SK-N-SH (cell line): ENCODE data around the gene KANK3. TPM values are rescaled to one million over a fixed set of nuclear protein-coding genes. Genes with fewer than 3 reads are reported as not detected.
"Not testable (repeated sequence)": the region's sequence is repeated elsewhere in the genome, so short reads cannot be mapped to it uniquely, and the experiment has no call there.

Experiments used
- CTCF ChIA-PET: fragments of 300-600, 350-600 bp; formaldehyde crosslinking; extraction: SDS; loops from one replicate; lab custom pipeline; 2021; lab: Yijun Ruan, JAX
- POLR2A ChIA-PET: fragments of 350-600 bp; sonication (Branson Sonifier 250); formaldehyde crosslinking; extraction: SDS; loops from one replicate; lab custom pipeline; 2020; ENCODE audit warnings: antibody characterized with exemption, inconsistent platforms; lab: Yijun Ruan, JAX
- DNase-seq: peaks from one replicate; pipeline ENCODE4 v3.0.0; 2012
- H2AFZ ChIP-seq: fragments of 200-600 bp; sonication (generic); 2 replicates; pipeline ENCODE4 v1.8.1; 2016; ENCODE audit warnings: antibody characterized with exemption, mild to moderate bottlenecking, low read depth
- H3F3A ChIP-seq: fragments of 200-600 bp; sonication (generic); replicated peaks from 2 replicates; pipeline ENCODE3; 2016; ENCODE audit warnings: antibody characterized with exemption, mild to moderate bottlenecking; ENCODE audit not compliant: insufficient read depth
- H3K27ac ChIP-seq, 2 experiments: fragments of 200-500 bp in 1 of 2; fragments of 200-600 bp in 1 of 2; sonication (Bioruptor generic) in 1 of 2; sonication (generic), shearing (Covaris generic) in 1 of 2; 2 replicates each; pipeline versions ENCODE4 v1.5.1 to v1.6.1; 2014 to 2016; ENCODE audit warnings: low read depth in 2 of 2, inconsistent platforms in 1 of 2, low read length in 1 of 2, mild to moderate bottlenecking in 1 of 2, mixed read lengths in 1 of 2
- H3K27me3 ChIP-seq: fragments of 200-600 bp; sonication (generic), shearing (Covaris generic); 2 replicates; pipeline ENCODE4 v1.6.1; 2016; ENCODE audit warnings: mixed run types; ENCODE audit not compliant: insufficient read depth
- H3K36me3 ChIP-seq, 2 experiments: fragments of 200-500 bp in 1 of 2; fragments of 200-600 bp in 1 of 2; sonication (Bioruptor generic) in 1 of 2; sonication (generic) in 1 of 2; replicated peaks in 1 of 2; 2 replicates each; pipeline versions ENCODE3 to v1.5.1; 2014 to 2016; ENCODE audit warnings: low read length in 1 of 2, mild to moderate bottlenecking in 1 of 2; ENCODE audit not compliant: insufficient read depth in 2 of 2, control insufficient read depth in 1 of 2
- H3K4me1 ChIP-seq, 2 experiments: fragments of 200-500 bp in 1 of 2; fragments of 200-600 bp in 1 of 2; sonication (Bioruptor generic) in 1 of 2; sonication (generic), shearing (Covaris generic) in 1 of 2; 2 replicates each; pipeline versions ENCODE4 v1.5.1 to v1.6.1; 2014 to 2016; ENCODE audit warnings: low read depth in 1 of 2, low read length in 1 of 2, mixed run types in 1 of 2; ENCODE audit not compliant: insufficient read depth in 2 of 2, control insufficient read depth in 1 of 2
- H3K4me2 ChIP-seq: fragments of 200-600 bp; sonication (generic), shearing (Covaris generic); 2 replicates; pipeline ENCODE4 v1.6.1; 2017; ENCODE audit warnings: mixed run types
- H3K4me3 ChIP-seq, 2 experiments: fragments of 200-500 bp in 1 of 2; fragments of 200-600 bp in 1 of 2; sonication (Bioruptor generic) in 1 of 2; sonication (generic), shearing (Covaris generic) in 1 of 2; 2 replicates each; pipeline versions ENCODE4 v1.5.1 to v1.8.1; 2014 to 2016; ENCODE audit warnings: low read depth in 2 of 2, inconsistent platforms in 1 of 2, low read length in 1 of 2, mild to moderate bottlenecking in 1 of 2, mixed read lengths in 1 of 2, moderate library complexity in 1 of 2
- H3K79me2 ChIP-seq: fragments of 200-600 bp; sonication (generic); 2 replicates; pipeline ENCODE4 v1.8.1; 2017; ENCODE audit warnings: mild to moderate bottlenecking; ENCODE audit not compliant: insufficient read depth
- H3K9ac ChIP-seq: fragments of 200-600 bp; sonication (generic); 2 replicates; pipeline ENCODE4 v1.6.1; 2017; ENCODE audit warnings: mixed run types
- H3K9me2 ChIP-seq: fragments of 200-600 bp; sonication (generic); 2 replicates; pipeline ENCODE4 v1.6.1; 2017; ENCODE audit warnings: mixed run types
- H3K9me3 ChIP-seq: fragments of 200-600 bp; sonication (generic); 2 replicates; pipeline ENCODE4 v1.6.1; 2017; ENCODE audit warnings: mixed run types, mild to moderate bottlenecking, moderate library complexity
- H4K20me1 ChIP-seq: fragments of 200-600 bp; sonication (generic); 2 replicates; pipeline ENCODE4 v1.6.1; 2017; ENCODE audit warnings: mild to moderate bottlenecking, mixed run types; ENCODE audit not compliant: insufficient read depth
- ELF1 ChIP-seq: IDR thresholded peaks from 2 replicates; pipeline ENCODE4 v1.4.0; 2012
- EZH2phosphoT487 ChIP-seq: fragments of 200-600 bp; sonication (generic); IDR thresholded peaks from 2 replicates; pipeline ENCODE4 v1.6.1; 2017; ENCODE audit warnings: low read depth, mixed run types, mild to moderate bottlenecking, antibody characterized with exemption, moderate library complexity, borderline replicate concordance
- FOSL2 ChIP-seq: IDR thresholded peaks from 2 replicates; pipeline ENCODE4 v1.4.0; 2012; ENCODE audit warnings: low read depth, mild to moderate bottlenecking, moderate library complexity, borderline replicate concordance
- FOXJ3 ChIP-seq: sonication (generic); formaldehyde crosslinking; IDR thresholded peaks from 2 replicates; pipeline ENCODE4 v1.5.1; 2020; ENCODE audit warnings: mild to moderate bottlenecking, missing genetic modification reagents
- IRF3 ChIP-seq: fragments of 150-350 bp; IDR thresholded peaks from 2 replicates; pipeline ENCODE4 v1.6.1; 2016; ENCODE audit warnings: mild to moderate bottlenecking, low read depth, low read length
- MAX ChIP-seq: IDR thresholded peaks from 2 replicates; pipeline ENCODE4 v1.4.0; 2012; ENCODE audit warnings: low read depth
- MEF2A ChIP-seq: IDR thresholded peaks from 2 replicates; pipeline ENCODE4 v1.4.0; 2012; ENCODE audit warnings: low read depth, borderline replicate concordance
- MXI1 ChIP-seq: IDR thresholded peaks from 2 replicates; pipeline ENCODE4 v1.6.1; 2012; ENCODE audit warnings: mild to moderate bottlenecking, low read depth, low read length, improper control_type of control experiment
- NRF1 ChIP-seq: IDR thresholded peaks from 2 replicates; pipeline ENCODE4 v1.6.1; 2012; ENCODE audit warnings: low read depth, mild to moderate bottlenecking, low read length
- PBX3 ChIP-seq: IDR thresholded peaks from 2 replicates; pipeline ENCODE4; 2012
- POLR2AphosphoS5 ChIP-seq: IDR thresholded peaks from 2 replicates; pipeline ENCODE4 v1.6.1; 2012; ENCODE audit warnings: low read depth, low read length
- RCOR1 ChIP-seq: fragments of 150-350 bp; IDR thresholded peaks from 2 replicates; pipeline ENCODE4 v1.6.1; 2017; ENCODE audit warnings: antibody characterized with exemption, low read length
- RXRA ChIP-seq: IDR thresholded peaks from 2 replicates; pipeline ENCODE4 v1.4.0; 2012; ENCODE audit warnings: low read depth, mild to moderate bottlenecking, borderline replicate concordance
- ZBTB33 ChIP-seq: IDR thresholded peaks from 2 replicates; pipeline ENCODE4 v1.4.0; 2012; ENCODE audit warnings: low read depth, borderline replicate concordance
- WGBS: methylation state at CpG from one replicate; pipeline ENCODE4 v1.1.6; 2017; ENCODE audit warnings: low lambda C conversion rate; 5-methylcytosine and 5-hydroxymethylcytosine counted together
- polyA plus RNA-seq, 3 experiments: library from polyadenylated mRNA; depleted of rRNA; stranded (reverse); fragments of >200 nt; gene quantifications; 2 replicates each; pipeline ENCODE4 v1.2.3, GENCODE V29; 2012

KANK3 gene
- polyA plus RNA-seq, 1 of the 3 experiments (the other 2 are of a cell fraction) = 0.51 TPM

GRCh38 chr19:8376373-8376974 lies 33.4 kb upstream of the KANK3 start:
- DNase-seq = not testable (repeated sequence)
- CTCF ChIA-PET = interaction anchor here (1.0 kb wide), 1 partner anchor 23 kb away, joined by 4 read pairs; no protein-coding TSS in a partner anchor

GRCh38 chr19:8375766-8376165 lies 32.7 kb upstream of the KANK3 start:
- H3K9ac ChIP-seq, H3K9me2 ChIP-seq, H3K4me2 ChIP-seq, H3K36me3 ChIP-seq, H3K9me3 ChIP-seq, CTCF ChIA-PET, H2AFZ ChIP-seq, H3K79me2 ChIP-seq, DNase-seq, H4K20me1 ChIP-seq, H3K27ac ChIP-seq, H3K27me3 ChIP-seq, H3F3A ChIP-seq, H3K4me1 ChIP-seq, H3K4me3 ChIP-seq: not testable (repeated sequence)
- WGBS = 98% methylated on average over 19 of the region's 32 CpGs
- POLR2A ChIA-PET = interaction anchor here (1.2 to 1.3 kb wide), 2 partner anchors 12 to 14 kb away, joined by 4 read pairs; partner anchors contain the start of gene ANGPTL4

More at GRCh38 chr19:8376373-8376974, 33.4 kb upstream of the KANK3 start:
- H4K20me1 ChIP-seq, H3K36me3 ChIP-seq, H3K27me3 ChIP-seq, H2AFZ ChIP-seq, H3K4me2 ChIP-seq, H3K9me3 ChIP-seq, H3K9me2 ChIP-seq, H3K4me3 ChIP-seq, H3K9ac ChIP-seq, H3K4me1 ChIP-seq, H3K79me2 ChIP-seq, H3F3A ChIP-seq, H3K27ac ChIP-seq: not testable (repeated sequence)
- POLR2A ChIA-PET = interaction anchor here (0.6 to 1.3 kb wide), 3 partner anchors 12 to 216 kb away, joined by 3 to 4 read pairs (median 4); partner anchors contain the start of gene ANGPTL4
- 94% methylated on average over 8 of the region's 10 CpGs for WGBS

GRCh38 chr19:8373867-8374813 lies 31.1 kb upstream of the KANK3 start:
- Histone ChIP-seq H3K36me3 (peaks cover 9% of the 10 kb centered on the region in 2 experiments), H3F3A (no peaks in the 10 kb centered on the region), H3K27me3 (no peaks in the 10 kb centered on the region), H3K79me2 (no peaks in the 10 kb centered on the region), H3K9me3 (no peaks in the 10 kb centered on the region), H3K4me2 (no peak overlapping the region), H3K9ac (no peak overlapping the region), H2AFZ (no peak overlapping the region), H3K4me1 (no peaks in the 10 kb centered on the region), H4K20me1 (no peaks in the 10 kb centered on the region), H3K4me3 (no peak overlapping the region)
- ChIA-PET POLR2A (no interaction called here), CTCF (no interaction called here)
- DNase-seq = peak; percentile 20
- TF ChIP-seq FOSL2 (no peak), MXI1 (no peak), RXRA (no peak), NRF1 (no peak), ELF1 (no peak), RCOR1 (no peak), PBX3 (no peak), ZBTB33 (no peak), EZH2phosphoT487 (no peak), MAX (no peak), FOXJ3 (CRISPR knock-in tag) (no peak), IRF3 (no peak), POLR2AphosphoS5 (no peak), MEF2A (no peak)
- TF ChIP-seq, all 33 proteins: peak for 0
- Histone ChIP-seq H3K9me2 (no peaks in the 10 kb centered on the region), H3K27ac (no peak overlapping the region)
- WGBS = 82% methylated on average over 19 of the region's 26 CpGs
